Coronary artery (tissue), 2 donors: ENCODE results near the gene RERGL.

Experiments used
- DNase-seq: peaks from one replicate; pipeline ENCODE4 v3.0.0-alpha.2; 2017; ENCODE audit warnings: low spot score
- H3K27ac ChIP-seq, 2 donors: fragments of 200-600 bp; sonication (generic); one replicate each; pipeline ENCODE4 v1.5.1; 2016 to 2019
- H3K4me3 ChIP-seq: fragments of 200-600 bp; sonication (generic); 2 replicates; pipeline ENCODE4 v1.5.1; 2016; ENCODE audit warnings: mild to moderate bottlenecking, moderate library complexity
- CTCF ChIP-seq: fragments of 200-600 bp; sonication (generic); IDR thresholded peaks from one replicate; pipeline ENCODE4 v1.5.1; 2019; ENCODE audit warnings: antibody characterized with exemption

RERGL gene

GRCh38 chr12:18090093-18090492 is at the start of gene RERGL:
RERGL (minus strand) TSS chr12:18090193; CDS start chr12:18090140, 53 bp downstream.
- H3K27ac ChIP-seq, result peak within 1 kb of the TSS; percentile 40 to 72
- no peak for DNase-seq
- peak within 1 kb of the TSS; percentile 57 for H3K4me3 ChIP-seq
- TF ChIP-seq CTCF, result no peak

DNA sequence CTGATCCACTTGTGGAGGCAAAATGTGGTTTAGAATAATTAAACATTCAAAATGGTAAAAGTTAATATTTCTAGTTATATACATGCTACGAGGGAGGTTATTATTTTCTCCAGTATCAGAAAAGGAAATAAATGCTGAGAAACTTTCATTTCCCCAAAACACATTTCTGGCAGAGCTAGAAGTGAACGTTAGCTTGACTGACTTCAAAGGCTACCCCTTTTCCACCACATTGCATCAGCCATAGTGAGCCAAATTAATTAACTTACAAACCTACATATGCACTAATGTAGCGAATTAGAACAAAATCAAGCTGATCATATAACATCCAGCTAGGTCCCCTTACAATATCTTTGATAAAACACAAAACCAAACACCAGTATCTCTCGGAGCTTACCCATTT is 49.3 kb upstream of the RERGL start:
- no peak overlapping the region for H3K4me3 ChIP-seq
- TF ChIP-seq CTCF, result no peak
- no peak for DNase-seq
- H3K27ac ChIP-seq, result no peak overlapping the region

- Histone ChIP-seq H3K27ac (no peak overlapping the region), H3K4me3 (no peak overlapping the region)
- no peak for TF ChIP-seq CTCF
- no peak for DNase-seq
Observed at GRCh38 chr12:18135509-18135908, 45.5 kb upstream of the RERGL start.

DNA sequence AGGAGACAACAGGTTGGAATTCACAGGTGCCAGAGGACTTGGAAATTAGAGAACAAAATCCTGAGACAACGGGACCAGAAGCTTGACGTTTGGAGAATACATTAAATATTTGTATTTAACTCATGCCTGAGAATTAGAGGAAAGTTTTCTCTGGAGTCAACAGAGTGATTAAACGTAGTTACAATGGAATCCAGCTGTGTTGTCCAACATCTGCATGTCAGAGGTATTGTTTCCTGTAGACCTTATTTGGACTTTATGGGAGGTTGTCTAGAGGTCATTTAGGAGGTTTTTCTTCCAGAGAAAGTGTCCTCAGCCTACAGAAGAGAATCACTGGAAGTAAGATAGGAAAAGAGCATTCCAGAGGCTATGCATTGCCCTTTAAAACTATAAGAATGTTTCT is 45.1 kb upstream of the RERGL start:
- no peak overlapping the region for H3K4me3 ChIP-seq
- DNase-seq, result no peak
- H3K27ac ChIP-seq, result no peak overlapping the region
- TF ChIP-seq CTCF, result no peak

DNA sequence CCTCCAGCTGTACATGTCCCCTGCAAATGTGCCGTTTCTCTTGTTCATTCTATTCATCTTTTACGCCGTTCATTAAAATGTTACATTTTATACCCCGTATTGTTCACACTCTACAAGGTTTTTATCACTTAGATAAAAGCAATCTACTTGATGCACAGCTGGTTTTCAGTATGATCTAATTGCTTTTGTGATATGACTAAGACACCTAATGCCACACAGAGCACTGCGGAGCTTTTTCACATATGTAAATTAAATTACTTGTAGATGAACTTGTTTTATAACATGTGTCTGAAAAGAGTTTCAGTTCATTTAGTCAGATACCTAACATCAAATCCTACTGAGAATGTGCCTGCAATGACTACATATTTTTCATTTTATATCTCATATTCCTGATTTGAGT is 40.9 kb upstream of the RERGL start:
- no peak for TF ChIP-seq CTCF
- Histone ChIP-seq H3K4me3 (no peak overlapping the region), H3K27ac (no peak overlapping the region)
- DNase-seq, result no peak

GRCh38 chr12:18123707-18124106 is 33.7 kb upstream of the RERGL start:
- TF ChIP-seq CTCF, result no peak
- no peak overlapping the region for H3K4me3 ChIP-seq
- no peak for DNase-seq
- no peak overlapping the region for H3K27ac ChIP-seq

- no peak overlapping the region for H3K27ac ChIP-seq
Observed at GRCh38 chr12:18120899-18121298, 30.9 kb upstream of the RERGL start.

More at GRCh38 chr12:18120899-18121298, 30.9 kb upstream of the RERGL start:
- no peak for TF ChIP-seq CTCF
- no peak overlapping the region for H3K4me3 ChIP-seq
- DNase-seq, result no peak
